ENCODE results near the gene TOX2. TPM values are rescaled to one million over a fixed set of nuclear protein-coding genes. Genes with fewer than 3 reads are reported as not detected.
A peak's percentile ranks its signal among the peaks of the same experiment; 100 is the strongest.

The TOX2 gene
- total RNA-seq, 1 donor from 2014 or later, result 4.8 TPM

DNA sequence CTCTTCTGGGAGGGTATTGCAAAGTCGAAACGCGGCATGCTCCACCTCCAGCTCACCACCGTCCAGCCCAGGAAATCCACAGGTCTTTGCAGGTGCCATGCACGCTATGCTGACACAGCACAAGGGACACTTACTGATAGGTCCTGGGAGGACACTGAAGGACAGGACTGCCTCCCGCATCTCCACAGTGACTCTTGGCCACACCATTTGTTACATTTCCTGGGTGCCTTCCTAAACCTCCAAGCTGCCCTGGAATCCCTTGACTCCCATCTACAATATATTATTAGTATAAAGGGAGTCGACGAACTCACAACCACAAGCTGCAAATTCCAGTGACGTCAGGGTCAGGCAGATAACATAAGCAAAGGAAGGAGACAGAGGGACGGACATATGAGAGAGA is 165.4 kb downstream of the TOX2 start:
- Mint-ChIP-seq H3K4me1 (peaks cover 4% of the 10 kb centered on the region), H3K27me3 (no peaks in the 10 kb centered on the region), H3K36me3 (ENCODE audit: low read depth) (no peaks in the 10 kb centered on the region), H3K27ac (no peak overlapping the region), H3K4me3 (no peak overlapping the region), H3K9me3 (no peaks in the 10 kb centered on the region)
- intact Hi-C loops (cut with micrococcal nuclease), result loop anchor here (1.0 to 10.0 kb wide), 9 partner anchors 11 to 631 kb away; no protein-coding TSS in a partner anchor
- DNase-seq (no peak), ATAC-seq (ENCODE audit: low read depth) (no peak)
- ChIA-PET POLR2A (interaction anchor here (1.4 to 1.9 kb wide), 2 partner anchors 11 to 329 kb away, joined by 5 to 12 read pairs; no protein-coding TSS in a partner anchor), CTCF (interaction anchor here (0.6 to 8.3 kb wide), 15 partner anchors 8 to 632 kb away, joined by 3 to 91 read pairs (median 4); no protein-coding TSS in a partner anchor)
- TF ChIP-seq, protein P1, sequence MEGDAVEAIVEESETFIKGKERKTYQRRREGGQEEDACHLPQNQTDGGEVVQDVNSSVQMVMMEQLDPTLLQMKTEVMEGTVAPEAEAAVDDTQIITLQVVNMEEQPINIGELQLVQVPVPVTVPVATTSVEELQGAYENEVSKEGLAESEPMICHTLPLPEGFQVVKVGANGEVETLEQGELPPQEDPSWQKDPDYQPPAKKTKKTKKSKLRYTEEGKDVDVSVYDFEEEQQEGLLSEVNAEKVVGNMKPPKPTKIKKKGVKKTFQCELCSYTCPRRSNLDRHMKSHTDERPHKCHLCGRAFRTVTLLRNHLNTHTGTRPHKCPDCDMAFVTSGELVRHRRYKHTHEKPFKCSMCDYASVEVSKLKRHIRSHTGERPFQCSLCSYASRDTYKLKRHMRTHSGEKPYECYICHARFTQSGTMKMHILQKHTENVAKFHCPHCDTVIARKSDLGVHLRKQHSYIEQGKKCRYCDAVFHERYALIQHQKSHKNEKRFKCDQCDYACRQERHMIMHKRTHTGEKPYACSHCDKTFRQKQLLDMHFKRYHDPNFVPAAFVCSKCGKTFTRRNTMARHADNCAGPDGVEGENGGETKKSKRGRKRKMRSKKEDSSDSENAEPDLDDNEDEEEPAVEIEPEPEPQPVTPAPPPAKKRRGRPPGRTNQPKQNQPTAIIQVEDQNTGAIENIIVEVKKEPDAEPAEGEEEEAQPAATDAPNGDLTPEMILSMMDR (IDR thresholded peaks at IDR 0.05), result no peak

DNA sequence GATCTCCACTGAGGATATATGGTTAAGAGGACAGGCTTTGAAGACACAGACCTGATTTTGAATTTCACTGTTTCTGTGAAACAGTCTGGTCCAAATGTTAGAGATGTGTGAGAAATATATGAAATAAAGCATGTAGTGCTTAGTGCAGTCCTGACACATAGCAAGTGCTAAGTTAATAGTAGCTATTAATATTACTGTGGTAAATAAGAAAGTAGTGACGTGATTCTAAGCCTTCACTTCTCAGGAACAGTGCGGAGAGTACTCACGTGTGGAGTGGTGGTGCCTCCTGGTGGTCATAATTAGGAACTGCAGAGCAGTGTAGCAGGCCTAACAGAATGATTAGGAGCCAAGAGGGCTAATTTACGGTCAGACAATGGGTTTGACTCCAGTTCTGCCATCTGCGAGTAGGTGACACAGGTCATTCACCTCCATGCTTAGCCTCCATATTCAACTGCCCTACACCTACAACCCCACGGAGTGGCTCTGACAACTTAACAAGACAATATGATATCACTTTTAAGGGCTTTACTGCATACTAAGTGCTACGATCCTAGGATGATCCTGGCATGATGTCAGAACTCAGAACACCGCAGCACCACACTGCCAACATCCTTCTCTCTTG is 166.1 kb downstream of the TOX2 start:
- DNase-seq, result peak; percentile 52
- H3K9me3 Mint-ChIP-seq, result no peaks in the 10 kb centered on the region
- ATAC-seq (ENCODE audit: low read depth), result peak; percentile 99
- no peak overlapping the region for H3K4me3 Mint-ChIP-seq
- no peaks in the 10 kb centered on the region for H3K27me3 Mint-ChIP-seq
- ChIA-PET CTCF (interaction anchor here (0.6 to 8.3 kb wide), 15 partner anchors 8 to 633 kb away, joined by 3 to 91 read pairs (median 4); no protein-coding TSS in a partner anchor), POLR2A (interaction anchor here (1.4 to 1.9 kb wide), 2 partner anchors 11 to 330 kb away, joined by 5 to 12 read pairs; no protein-coding TSS in a partner anchor)
- intact Hi-C loops (cut with micrococcal nuclease), result loop anchor here (1.0 to 10.0 kb wide), 9 partner anchors 11 to 631 kb away; no protein-coding TSS in a partner anchor
- no peak overlapping the region for H3K27ac Mint-ChIP-seq
- H3K4me1 Mint-ChIP-seq, result peaks cover 4% of the 10 kb centered on the region
- TF ChIP-seq, protein P1 (IDR thresholded peaks at IDR 0.05), result peak; percentile 56
- no peaks in the 10 kb centered on the region for H3K36me3 Mint-ChIP-seq (ENCODE audit: low read depth)

DNA sequence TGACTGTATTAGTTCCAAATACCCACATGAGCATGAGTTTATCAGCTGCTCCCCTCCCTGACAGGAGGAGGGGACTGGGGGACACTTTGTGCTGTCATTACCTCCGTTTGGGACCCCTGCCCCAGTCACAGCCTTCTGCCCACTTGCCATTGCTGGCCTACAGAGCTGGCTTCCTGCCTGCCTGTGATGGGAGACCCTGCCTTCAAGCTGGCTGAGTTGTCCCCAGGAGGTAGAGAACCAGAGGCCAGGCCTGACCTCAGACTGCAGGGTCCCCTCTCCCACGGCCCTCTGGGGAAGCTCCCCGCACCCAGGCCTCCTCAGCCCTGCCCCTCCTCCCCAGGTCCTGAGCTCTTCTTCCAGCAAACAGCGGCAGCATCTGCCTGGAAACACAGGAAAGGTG is 166.8 kb downstream of the TOX2 start:
- DNase-seq, result no peak
- no peaks in the 10 kb centered on the region for H3K27me3 Mint-ChIP-seq
- peaks cover 4% of the 10 kb centered on the region for H3K4me1 Mint-ChIP-seq
- intact Hi-C loops (cut with micrococcal nuclease), result loop anchor here (2.0 to 10.0 kb wide), 3 partner anchors 154 to 399 kb away; no protein-coding TSS in a partner anchor
- no peak overlapping the region for H3K4me3 Mint-ChIP-seq
- ChIA-PET CTCF (interaction anchor here (1.4 to 8.3 kb wide), 5 partner anchors 9 to 632 kb away, joined by 4 to 91 read pairs (median 17); no protein-coding TSS in a partner anchor), POLR2A (interaction anchor here (0.6 to 1.9 kb wide), 3 partner anchors 260 to 632 kb away, joined by 3 to 12 read pairs (median 9); no protein-coding TSS in a partner anchor)
- H3K9me3 Mint-ChIP-seq, result no peaks in the 10 kb centered on the region
- no peaks in the 10 kb centered on the region for H3K36me3 Mint-ChIP-seq (ENCODE audit: low read depth)
- TF ChIP-seq, protein P1 (IDR thresholded peaks at IDR 0.05), result no peak
- H3K27ac Mint-ChIP-seq, result no peak overlapping the region
- no peak for ATAC-seq (ENCODE audit: low read depth)

DNA sequence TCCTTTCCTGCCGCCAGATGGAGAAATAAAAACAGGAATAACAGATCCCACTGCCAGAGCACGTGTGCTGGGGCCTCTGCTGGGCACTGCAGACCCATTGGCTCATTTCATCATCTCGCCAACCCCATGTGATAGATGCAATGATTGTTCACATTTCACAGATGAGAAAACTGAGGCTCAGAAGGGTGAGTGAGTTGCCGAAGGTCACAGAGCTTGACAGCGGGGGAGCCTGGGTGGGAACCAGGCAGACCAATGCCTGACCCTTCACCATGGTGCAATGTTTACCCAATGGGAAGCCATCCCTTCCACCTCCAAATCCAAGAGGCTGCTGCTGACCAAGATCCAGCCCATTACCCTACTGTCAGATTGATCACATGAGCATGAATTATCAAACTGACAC is 167.2 kb downstream of the TOX2 start:
- TF ChIP-seq, protein P1 (IDR thresholded peaks at IDR 0.05), result no peak
- peaks cover 4% of the 10 kb centered on the region for H3K4me1 Mint-ChIP-seq
- intact Hi-C loops (cut with micrococcal nuclease), result loop anchor here (2.0 to 10.0 kb wide), 3 partner anchors 155 to 399 kb away; no protein-coding TSS in a partner anchor
- H3K9me3 Mint-ChIP-seq, result no peaks in the 10 kb centered on the region
- ChIA-PET POLR2A (interaction anchor here (0.6 to 1.9 kb wide), 3 partner anchors 261 to 633 kb away, joined by 3 to 12 read pairs (median 9); no protein-coding TSS in a partner anchor), CTCF (interaction anchor here (1.9 to 8.3 kb wide), 4 partner anchors 26 to 632 kb away, joined by 6 to 91 read pairs (median 17); no protein-coding TSS in a partner anchor)
- DNase-seq (no peak), ATAC-seq (ENCODE audit: low read depth) (no peak)
- H3K4me3 Mint-ChIP-seq, result no peak overlapping the region
- no peak overlapping the region for H3K27ac Mint-ChIP-seq
- no peaks in the 10 kb centered on the region for H3K36me3 Mint-ChIP-seq (ENCODE audit: low read depth)
- no peaks in the 10 kb centered on the region for H3K27me3 Mint-ChIP-seq
